ENCODE measurements around the gene SARDH.
"Not testable (repeated sequence)": the region's sequence is repeated elsewhere in the genome, so short reads cannot be mapped to it uniquely, and the experiment has no call there.

Gene SARDH

GRCh38 chr9:133754688-133755227, 16.6 kb upstream of the SARDH start:
- DNase-seq (ENCODE audit: low read depth) = no peak
- no peak overlapping the region for H3K4me3 ChIP-seq (ENCODE audit: low read depth, low read length)
- TF ChIP-seq CTCF (IDR thresholded peaks at IDR 0.05; ENCODE audit: low read depth, low read length) = no peak
- no peak for TF ChIP-seq POLR2A (IDR thresholded peaks at IDR 0.05; ENCODE audit: extremely low read depth, insufficient read length)
- no peak for TF ChIP-seq MYC (IDR thresholded peaks at IDR 0.05; ENCODE audit: low read depth, low read length)
- TF ChIP-seq MAX (IDR thresholded peaks at IDR 0.05; ENCODE audit: low read depth, low read length) = no peak

- no peak overlapping the region for H3K4me3 ChIP-seq (ENCODE audit: low read depth, low read length)
- no peak for DNase-seq (ENCODE audit: low read depth)
- TF ChIP-seq POLR2A (IDR thresholded peaks at IDR 0.05; ENCODE audit: extremely low read depth, insufficient read length) = no peak
- no peak for TF ChIP-seq CTCF (IDR thresholded peaks at IDR 0.05; ENCODE audit: low read depth, low read length)
- TF ChIP-seq MAX (IDR thresholded peaks at IDR 0.05; ENCODE audit: low read depth, low read length) = no peak
- TF ChIP-seq MYC (IDR thresholded peaks at IDR 0.05; ENCODE audit: low read depth, low read length) = no peak
These were observed 16.0 kb upstream of the SARDH start for GRCh38 chr9:133754187-133754586.

- no peak for TF ChIP-seq CTCF (IDR thresholded peaks at IDR 0.05; ENCODE audit: low read depth, low read length)
- TF ChIP-seq MYC (IDR thresholded peaks at IDR 0.05; ENCODE audit: low read depth, low read length) = no peak
- TF ChIP-seq POLR2A (IDR thresholded peaks at IDR 0.05; ENCODE audit: extremely low read depth, insufficient read length) = no peak
- no peak for TF ChIP-seq MAX (IDR thresholded peaks at IDR 0.05; ENCODE audit: low read depth, low read length)
- H3K4me3 ChIP-seq (ENCODE audit: low read depth, low read length) = no peak overlapping the region
- no peak for DNase-seq (ENCODE audit: low read depth)
These were observed 14.7 kb upstream of the SARDH start for GRCh38 chr9:133752739-133753446.

GRCh38 chr9:133750982-133751649, 13.0 kb upstream of the SARDH start:
- TF ChIP-seq POLR2A (IDR thresholded peaks at IDR 0.05; ENCODE audit: extremely low read depth, insufficient read length) (no peak), MAX (IDR thresholded peaks at IDR 0.05; ENCODE audit: low read depth, low read length) (no peak), MYC (IDR thresholded peaks at IDR 0.05; ENCODE audit: low read depth, low read length) (no peak), CTCF (IDR thresholded peaks at IDR 0.05; ENCODE audit: low read depth, low read length) (no peak)
- no peak for DNase-seq (ENCODE audit: low read depth)
- no peak overlapping the region for H3K4me3 ChIP-seq (ENCODE audit: low read depth, low read length)

GRCh38 chr9:133747309-133747708, 9.2 kb upstream of the SARDH start:
- no peak overlapping the region for H3K4me3 ChIP-seq (ENCODE audit: low read depth, low read length)
- no peak for TF ChIP-seq POLR2A (IDR thresholded peaks at IDR 0.05; ENCODE audit: extremely low read depth, insufficient read length)
- TF ChIP-seq CTCF (IDR thresholded peaks at IDR 0.05; ENCODE audit: low read depth, low read length) = no peak
- TF ChIP-seq MAX (IDR thresholded peaks at IDR 0.05; ENCODE audit: low read depth, low read length) = no peak
- no peak for TF ChIP-seq MYC (IDR thresholded peaks at IDR 0.05; ENCODE audit: low read depth, low read length)
- DNase-seq (ENCODE audit: low read depth) = no peak

- DNase-seq (ENCODE audit: low read depth); H3K4me3 ChIP-seq (ENCODE audit: low read depth, low read length): not testable (repeated sequence)
These were observed 6.4 kb upstream of the SARDH start for GRCh38 chr9:133744528-133744927.

Measured in NB4 (cell line).